Sigmoid colon (tissue), 4 donors: ENCODE measurements around the gene OPCML.

Source experiments
- EP300 ChIP-seq, 4 donors: sonication (generic); formaldehyde crosslinking; IDR thresholded peaks; one replicate each; pipeline ENCODE4 v1.6.1; 2017; ENCODE audit warnings: antibody characterized with exemption in 4 of 4
- POLR2A ChIP-seq, 2 donors: fragments of 450-650 bp; IDR thresholded peaks; one replicate each; pipeline ENCODE4 v1.6.1; 2016; ENCODE audit warnings: antibody characterized with exemption in 2 of 2, mild to moderate bottlenecking in 2 of 2, moderate library complexity in 2 of 2
- POLR2AphosphoS5 ChIP-seq, 4 donors: sonication (generic); formaldehyde crosslinking; IDR thresholded peaks; one replicate each; pipeline ENCODE4 v1.6.1; 2017; ENCODE audit warnings: antibody characterized with exemption in 4 of 4
- TF ChIP-seq, protein P1 (sequence below), 4 experiments: fragments of 450-650 bp in 3 of 4; fragments of 200-600 bp in 1 of 4; IDR thresholded peaks; one replicate each; pipeline ENCODE4 v1.5.1; 2016 to 2019; ENCODE audit warnings: antibody characterized with exemption in 4 of 4, mild to moderate bottlenecking in 3 of 4, moderate library complexity in 2 of 4

DNA sequence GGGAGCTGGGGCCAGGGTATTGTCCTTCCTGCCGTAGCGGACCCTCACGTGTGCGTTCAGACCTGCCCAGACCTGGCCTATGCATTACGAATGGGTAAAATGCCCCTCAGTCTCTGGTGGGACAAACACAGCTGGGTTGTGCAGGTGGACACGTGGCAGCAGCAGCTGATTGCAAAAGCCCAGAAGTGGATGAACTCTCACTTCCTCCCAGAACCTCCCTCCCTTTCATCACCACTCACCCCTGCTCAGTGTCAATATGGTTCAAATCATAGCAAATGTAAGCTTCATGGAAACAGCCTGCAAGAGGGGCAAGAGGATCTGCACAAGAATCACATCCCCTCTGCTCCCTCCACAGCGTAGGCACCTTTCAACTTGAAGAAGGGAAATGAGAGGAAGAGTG lies 352.1 kb downstream of the OPCML start:
- TF ChIP-seq, protein P1, sequence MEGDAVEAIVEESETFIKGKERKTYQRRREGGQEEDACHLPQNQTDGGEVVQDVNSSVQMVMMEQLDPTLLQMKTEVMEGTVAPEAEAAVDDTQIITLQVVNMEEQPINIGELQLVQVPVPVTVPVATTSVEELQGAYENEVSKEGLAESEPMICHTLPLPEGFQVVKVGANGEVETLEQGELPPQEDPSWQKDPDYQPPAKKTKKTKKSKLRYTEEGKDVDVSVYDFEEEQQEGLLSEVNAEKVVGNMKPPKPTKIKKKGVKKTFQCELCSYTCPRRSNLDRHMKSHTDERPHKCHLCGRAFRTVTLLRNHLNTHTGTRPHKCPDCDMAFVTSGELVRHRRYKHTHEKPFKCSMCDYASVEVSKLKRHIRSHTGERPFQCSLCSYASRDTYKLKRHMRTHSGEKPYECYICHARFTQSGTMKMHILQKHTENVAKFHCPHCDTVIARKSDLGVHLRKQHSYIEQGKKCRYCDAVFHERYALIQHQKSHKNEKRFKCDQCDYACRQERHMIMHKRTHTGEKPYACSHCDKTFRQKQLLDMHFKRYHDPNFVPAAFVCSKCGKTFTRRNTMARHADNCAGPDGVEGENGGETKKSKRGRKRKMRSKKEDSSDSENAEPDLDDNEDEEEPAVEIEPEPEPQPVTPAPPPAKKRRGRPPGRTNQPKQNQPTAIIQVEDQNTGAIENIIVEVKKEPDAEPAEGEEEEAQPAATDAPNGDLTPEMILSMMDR (IDR thresholded peaks at IDR 0.05) = no peak
- TF ChIP-seq POLR2AphosphoS5 (IDR thresholded peaks at IDR 0.05) = no peak
- no peak for TF ChIP-seq EP300 (IDR thresholded peaks at IDR 0.05)
- TF ChIP-seq POLR2A (IDR thresholded peaks at IDR 0.05) = no peak
